ENCODE measurements around the gene MEX3A. TPM values are rescaled to one million over a fixed set of nuclear protein-coding genes. Genes with fewer than 3 reads are reported as not detected.
A peak's percentile ranks its signal among the peaks of the same experiment; 100 is the strongest.

MEX3A gene
- total RNA-seq, 2 experiments from 2014 or later: 0.09 to 0.11 TPM

- DNase-seq (no peak), ATAC-seq (ENCODE audit: low read depth) (no peak)
- no peak overlapping the region for H3K4me3 Mint-ChIP-seq
- POLR2A ChIA-PET: interaction anchor here (1.5 kb wide), 1 partner anchor 24 kb away, joined by 10 read pairs; no protein-coding TSS in a partner anchor
- H3K9me3 Mint-ChIP-seq: no peaks in the 10 kb centered on the region
- no peaks in the 10 kb centered on the region for H3K36me3 Mint-ChIP-seq
- no peak overlapping the region for H3K27ac Mint-ChIP-seq
- H3K27me3 Mint-ChIP-seq: peaks cover 46% of the 10 kb centered on the region
- peaks cover 21% of the 10 kb centered on the region for H3K4me1 Mint-ChIP-seq
Measured at GRCh38 chr1:156103521-156103947, 21.3 kb upstream of the MEX3A start.

GRCh38 chr1:156102633-156103511 lies 20.6 kb upstream of the MEX3A start:
- DNase-seq (no peak), ATAC-seq (ENCODE audit: low read depth) (no peak)
- peaks cover 44% of the 10 kb centered on the region for H3K27me3 Mint-ChIP-seq
- H3K4me3 Mint-ChIP-seq: no peak overlapping the region
- POLR2A ChIA-PET: interaction anchor here (0.6 to 1.5 kb wide), 3 partner anchors 24 to 303 kb away, joined by 3 to 10 read pairs (median 3); no protein-coding TSS in a partner anchor
- H3K4me1 Mint-ChIP-seq: peaks cover 23% of the 10 kb centered on the region
- H3K9me3 Mint-ChIP-seq: no peaks in the 10 kb centered on the region
- no peak overlapping the region for H3K27ac Mint-ChIP-seq
- H3K36me3 Mint-ChIP-seq: no peaks in the 10 kb centered on the region

- POLR2A ChIA-PET: interaction anchor here (0.8 kb wide), 1 partner anchor 304 kb away, joined by 3 read pairs; no protein-coding TSS in a partner anchor
- no peak for ATAC-seq (ENCODE audit: low read depth)
- Mint-ChIP-seq H3K27ac (peak overlapping the region; percentile 40), H3K27me3 (peaks cover 43% of the 10 kb centered on the region), H3K9me3 (no peaks in the 10 kb centered on the region), H3K4me3 (no peak overlapping the region), H3K4me1 (peaks cover 32% of the 10 kb centered on the region), H3K36me3 (no peaks in the 10 kb centered on the region)
- DNase-seq: no peak
Measured at GRCh38 chr1:156101880-156102279, 19.6 kb upstream of the MEX3A start.

GRCh38 chr1:156100205-156100995 lies 18.1 kb upstream of the MEX3A start:
- no peaks in the 10 kb centered on the region for H3K9me3 Mint-ChIP-seq
- peaks cover 51% of the 10 kb centered on the region for H3K27me3 Mint-ChIP-seq
- no peaks in the 10 kb centered on the region for H3K36me3 Mint-ChIP-seq
- no peak overlapping the region for H3K4me3 Mint-ChIP-seq
- POLR2A ChIA-PET: interaction anchor here (1.4 to 5.0 kb wide), 2 partner anchors 24 to 27 kb away, joined by 4 to 44 read pairs; no protein-coding TSS in a partner anchor
- DNase-seq (no peak), ATAC-seq (ENCODE audit: low read depth) (no peak)
- peaks cover 43% of the 10 kb centered on the region for H3K4me1 Mint-ChIP-seq
- H3K27ac Mint-ChIP-seq: no peak overlapping the region

- no peaks in the 10 kb centered on the region for H3K36me3 Mint-ChIP-seq
- peaks cover 38% of the 10 kb centered on the region for H3K4me1 Mint-ChIP-seq
- ATAC-seq (ENCODE audit: low read depth) (no peak), DNase-seq (no peak)
- H3K27ac Mint-ChIP-seq: no peak overlapping the region
- H3K27me3 Mint-ChIP-seq: peaks cover 54% of the 10 kb centered on the region
- no peaks in the 10 kb centered on the region for H3K9me3 Mint-ChIP-seq
- POLR2A ChIA-PET: interaction anchor here (0.7 to 5.0 kb wide), 4 partner anchors 15 to 126 kb away, joined by 3 to 44 read pairs (median 6); partner anchors contain the start of gene LMNA
- H3K4me3 Mint-ChIP-seq: no peak overlapping the region
Measured at GRCh38 chr1:156099282-156099681, 17.0 kb upstream of the MEX3A start.

GRCh38 chr1:156098784-156099183 lies 16.5 kb upstream of the MEX3A start:
- Mint-ChIP-seq H3K9me3 (no peaks in the 10 kb centered on the region), H3K4me1 (peaks cover 36% of the 10 kb centered on the region), H3K4me3 (no peak overlapping the region), H3K27ac (no peak overlapping the region), H3K36me3 (no peaks in the 10 kb centered on the region), H3K27me3 (peaks cover 56% of the 10 kb centered on the region)
- DNase-seq (no peak), ATAC-seq (ENCODE audit: low read depth) (no peak)
- POLR2A ChIA-PET: interaction anchor here (0.7 to 5.0 kb wide), 5 partner anchors 16 to 126 kb away, joined by 3 to 44 read pairs (median 6); partner anchors contain the start of gene LMNA

GRCh38 chr1:156097499-156098178 lies 15.4 kb upstream of the MEX3A start:
- DNase-seq (no peak), ATAC-seq (ENCODE audit: low read depth) (peak; percentile 8)
- peaks cover 59% of the 10 kb centered on the region for H3K27me3 Mint-ChIP-seq
- no peaks in the 10 kb centered on the region for H3K9me3 Mint-ChIP-seq
- H3K4me3 Mint-ChIP-seq: no peak overlapping the region
- no peak overlapping the region for H3K27ac Mint-ChIP-seq
- H3K4me1 Mint-ChIP-seq: peaks cover 34% of the 10 kb centered on the region
- POLR2A ChIA-PET: interaction anchor here (1.1 to 5.0 kb wide), 3 partner anchors 20 to 115 kb away, joined by 3 to 44 read pairs (median 6); partner anchors contain the start of gene PMF1
- H3K36me3 Mint-ChIP-seq: no peaks in the 10 kb centered on the region

GRCh38 chr1:156096640-156097391 lies 14.6 kb upstream of the MEX3A start:
- peak; percentile 80 for ATAC-seq (ENCODE audit: low read depth)
- Mint-ChIP-seq H3K4me1 (peaks cover 34% of the 10 kb centered on the region), H3K9me3 (no peaks in the 10 kb centered on the region), H3K4me3 (peak overlapping the region; percentile 31), H3K36me3 (no peaks in the 10 kb centered on the region), H3K27ac (no peak overlapping the region), H3K27me3 (peaks cover 56% of the 10 kb centered on the region)
- POLR2A ChIA-PET: interaction anchor here (1.2 to 5.0 kb wide), 2 partner anchors 31 to 116 kb away, joined by 3 to 44 read pairs; partner anchors contain the start of gene PMF1
- peak; percentile 82 for DNase-seq

GRCh38 chr1:156095906-156096508 lies 13.7 kb upstream of the MEX3A start:
- H3K27me3 Mint-ChIP-seq: peaks cover 57% of the 10 kb centered on the region
- H3K4me3 Mint-ChIP-seq: no peak overlapping the region
- no peaks in the 10 kb centered on the region for H3K9me3 Mint-ChIP-seq
- peaks cover 32% of the 10 kb centered on the region for H3K4me1 Mint-ChIP-seq
- H3K27ac Mint-ChIP-seq: no peak overlapping the region
- POLR2A ChIA-PET: interaction anchor here (5.0 kb wide), 1 partner anchor 32 kb away, joined by 44 read pairs; no protein-coding TSS in a partner anchor
- no peaks in the 10 kb centered on the region for H3K36me3 Mint-ChIP-seq
- DNase-seq: no peak
- ATAC-seq (ENCODE audit: low read depth): no peak

- Mint-ChIP-seq H3K36me3 (no peaks in the 10 kb centered on the region), H3K4me3 (no peak overlapping the region), H3K27ac (no peak overlapping the region), H3K4me1 (peaks cover 13% of the 10 kb centered on the region), H3K27me3 (peaks cover 56% of the 10 kb centered on the region), H3K9me3 (no peaks in the 10 kb centered on the region)
- DNase-seq (no peak), ATAC-seq (ENCODE audit: low read depth) (no peak)
- POLR2A ChIA-PET: interaction anchor here (0.7 kb wide), 1 partner anchor 38 kb away, joined by 3 read pairs; no protein-coding TSS in a partner anchor
Measured at GRCh38 chr1:156091610-156092009, 9.3 kb upstream of the MEX3A start.

- Mint-ChIP-seq H3K4me3 (no peak overlapping the region), H3K4me1 (peaks cover 5% of the 10 kb centered on the region), H3K27me3 (peaks cover 59% of the 10 kb centered on the region), H3K9me3 (no peaks in the 10 kb centered on the region), H3K36me3 (no peaks in the 10 kb centered on the region), H3K27ac (no peak overlapping the region)
- POLR2A ChIA-PET: interaction anchor here (1.0 kb wide), 1 partner anchor 39 kb away, joined by 3 read pairs; no protein-coding TSS in a partner anchor
- peak; percentile 97 for ATAC-seq (ENCODE audit: low read depth)
- peak; percentile 91 for DNase-seq
Measured at GRCh38 chr1:156090840-156091188, 8.5 kb upstream of the MEX3A start.
